Activated naive CD4-positive, alpha-beta T cell treated with Interleukin-2 at 50 U/mL for 16 hours (primary cell): ENCODE data around the gene SERF2.
"Not testable (repeated sequence)": the region's sequence is repeated elsewhere in the genome, so short reads cannot be mapped to it uniquely, and the experiment has no call there.

Experiments used
- DNase-seq: peaks from one replicate; pipeline ENCODE4 v3.0.0-alpha.2; 2020

The SERF2 gene

GRCh38 chr15:43830691-43831275 is 38.7 kb downstream of the SERF2 start:
- DNase-seq = not testable (repeated sequence)

GRCh38 chr15:43831519-43832052 is 39.5 kb downstream of the SERF2 start:
- not testable (repeated sequence) for DNase-seq

GRCh38 chr15:43832485-43832884 is 40.4 kb downstream of the SERF2 start:
- not testable (repeated sequence) for DNase-seq

- no peak for DNase-seq
Measured at GRCh38 chr15:43845421-43845820, 53.3 kb downstream of the SERF2 start.
